ENCODE data around the gene TSPEAR.

GRCh38 chr21:44724196-44724595 lies 12.8 kb upstream of the TSPEAR start:
- TF ChIP-seq CHD2 (IDR thresholded peaks at IDR 0.05; ENCODE audit: low read length, partially characterized antibody), result no peak
- TF ChIP-seq CTCF (IDR thresholded peaks at IDR 0.05), result no peak
- TF ChIP-seq POLR2AphosphoS5 (IDR thresholded peaks at IDR 0.05; ENCODE audit: low read depth, low read length), result no peak
- TF ChIP-seq MEF2A (IDR thresholded peaks at IDR 0.05; ENCODE audit: borderline replicate concordance, low read depth), result no peak

Data from SK-N-SH (cell line).